BE2C (cell line): Measurements from ENCODE around the gene CDC42EP5.

Experiments used
- DNase-seq: peaks from one replicate; pipeline ENCODE4 v3.0.0-alpha.2; 2020
- H3K27me3 ChIP-seq: fragments of 250-450 bp; sonication (Bioruptor Pico); 2 replicates; pipeline ENCODE4 v1.5.1; 2020; ENCODE audit warnings: mild to moderate bottlenecking
- H3K36me3 ChIP-seq: fragments of 250-450 bp; sonication (Bioruptor Pico); 2 replicates; pipeline ENCODE4 v1.5.1; 2020; ENCODE audit warnings: mild to moderate bottlenecking
- H3K4me1 ChIP-seq: fragments of 250-450 bp; sonication (Bioruptor Pico); 2 replicates; pipeline ENCODE4 v1.5.1; 2020
- H3K4me3 ChIP-seq: 2 replicates; pipeline ENCODE4 v1.5.1; 2011; ENCODE audit warnings: low read depth, low read length
- H3K9me3 ChIP-seq: fragments of 250-450 bp; sonication (Bioruptor Pico); 2 replicates; pipeline ENCODE4 v1.5.1; 2020
- CTCF ChIP-seq: IDR thresholded peaks from 2 replicates; pipeline ENCODE4 v1.5.1; 2012; ENCODE audit warnings: mild to moderate bottlenecking, low read depth, low read length

Gene CDC42EP5

GRCh38 chr19:54418930-54419800, 53.9 kb downstream of the CDC42EP5 start:
- DNase-seq: no peak
- no peak overlapping the region for H3K4me3 ChIP-seq
- H3K27me3 ChIP-seq: peaks cover 56% of the 10 kb centered on the region
- TF ChIP-seq CTCF: no peak
- no peaks in the 10 kb centered on the region for H3K4me1 ChIP-seq
- H3K36me3 ChIP-seq: no peaks in the 10 kb centered on the region
- H3K9me3 ChIP-seq: no peaks in the 10 kb centered on the region

DNA sequence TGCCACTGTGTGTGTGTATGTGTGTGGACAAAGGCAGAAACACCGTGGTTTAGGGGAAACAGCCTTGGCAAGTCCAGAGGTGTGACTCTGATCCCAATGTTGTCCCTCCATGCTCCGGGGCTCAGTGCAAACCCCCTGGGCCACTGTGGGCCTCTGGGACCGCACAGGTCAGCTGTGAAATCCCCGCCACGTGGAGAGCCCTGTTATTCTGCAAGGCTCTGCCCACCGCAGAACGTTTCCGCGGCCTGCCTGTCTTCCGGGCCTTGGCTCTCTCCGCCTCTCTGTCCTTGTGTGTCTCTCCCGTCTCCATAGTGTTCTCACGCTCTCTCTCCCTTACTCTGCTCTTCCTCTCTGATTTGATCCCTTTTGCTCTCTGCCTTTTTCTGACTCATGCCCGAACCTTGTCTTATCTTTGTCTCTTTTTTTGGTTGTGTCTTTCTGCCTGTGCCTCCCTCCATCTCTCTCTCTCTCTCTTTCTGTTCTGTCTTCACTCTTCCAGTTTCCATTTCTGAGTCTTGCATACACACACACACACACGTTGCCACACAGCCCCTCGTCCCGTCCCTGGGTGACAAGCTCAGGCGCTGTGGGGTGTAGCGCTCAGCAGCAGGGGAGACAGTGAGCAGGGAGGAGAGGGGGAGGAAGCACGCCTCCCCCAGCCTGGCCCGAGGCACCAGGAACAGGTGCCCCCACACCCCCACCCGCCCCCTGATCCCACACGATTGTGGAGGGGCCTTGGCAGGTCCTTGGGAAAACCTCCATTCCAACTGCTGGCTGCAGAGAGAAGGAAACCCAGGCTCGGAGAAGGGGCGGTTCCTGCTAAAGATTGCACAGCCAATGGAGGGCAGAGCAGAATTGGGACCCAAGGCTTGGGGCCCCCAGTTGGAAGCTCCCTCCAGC, 54.8 kb downstream of the CDC42EP5 start:
- H3K4me1 ChIP-seq: no peaks in the 10 kb centered on the region
- no peak overlapping the region for H3K4me3 ChIP-seq
- H3K27me3 ChIP-seq: peaks cover 50% of the 10 kb centered on the region
- TF ChIP-seq CTCF: no peak
- H3K9me3 ChIP-seq: no peaks in the 10 kb centered on the region
- DNase-seq: no peak
- H3K36me3 ChIP-seq: no peaks in the 10 kb centered on the region

- no peak for DNase-seq
- Histone ChIP-seq H3K4me1 (no peaks in the 10 kb centered on the region), H3K27me3 (peaks cover 45% of the 10 kb centered on the region), H3K9me3 (no peaks in the 10 kb centered on the region), H3K4me3 (no peak overlapping the region), H3K36me3 (no peaks in the 10 kb centered on the region)
- no peak for TF ChIP-seq CTCF
Measured at GRCh38 chr19:54416695-54417491, 56.2 kb downstream of the CDC42EP5 start.

GRCh38 chr19:54415901-54416673, 57.0 kb downstream of the CDC42EP5 start:
- no peak for DNase-seq
- no peaks in the 10 kb centered on the region for H3K4me1 ChIP-seq
- TF ChIP-seq CTCF: no peak
- no peaks in the 10 kb centered on the region for H3K9me3 ChIP-seq
- H3K4me3 ChIP-seq: no peak overlapping the region
- peaks cover 39% of the 10 kb centered on the region for H3K27me3 ChIP-seq
- H3K36me3 ChIP-seq: no peaks in the 10 kb centered on the region

GRCh38 chr19:54415208-54415900, 57.7 kb downstream of the CDC42EP5 start, which contains the start of gene TTYH1:
Gene TTYH1, plus strand, starts transcription at chr19:54415464. Its CDS starts 89 bp downstream, at chr19:54415553.
- H3K9me3 ChIP-seq: no peaks in the 10 kb centered on the region
- TF ChIP-seq CTCF: no peak
- H3K4me3 ChIP-seq: no peak within 1 kb of the TSS
- no peaks in the 10 kb centered on the region for H3K4me1 ChIP-seq
- peaks cover 35% of the 10 kb centered on the region for H3K27me3 ChIP-seq
- H3K36me3 ChIP-seq: no peaks in the 10 kb centered on the region
- no peak for DNase-seq
